NCI-H774 (cell line): ENCODE data around the gene SORBS2.

ENCODE experiments used
- DNase-seq: peaks from one replicate; lab custom pipeline; 2025; lab: John Stamatoyannopoulos, UW

The SORBS2 gene

GRCh38 chr4:185640811-185641675, 171.0 kb downstream of the SORBS2 start:
- peak; percentile 2 for DNase-seq

- no peak for DNase-seq
Measured at GRCh38 chr4:185638548-185639301, 173.3 kb downstream of the SORBS2 start.

- no peak for DNase-seq
Measured at GRCh38 chr4:185638093-185638492, 173.9 kb downstream of the SORBS2 start.

GRCh38 chr4:185637163-185637875, 174.7 kb downstream of the SORBS2 start:
- DNase-seq: no peak

GRCh38 chr4:185634066-185634652, 177.8 kb downstream of the SORBS2 start:
- no peak for DNase-seq

- no peak for DNase-seq
Measured at GRCh38 chr4:185626798-185627197, 185.2 kb downstream of the SORBS2 start.

GRCh38 chr4:185625503-185625902, 186.5 kb downstream of the SORBS2 start:
- no peak for DNase-seq

- no peak for DNase-seq
Measured at GRCh38 chr4:185624259-185624589, 187.8 kb downstream of the SORBS2 start.

- DNase-seq: no peak
Measured at GRCh38 chr4:185623444-185624258, 188.3 kb downstream of the SORBS2 start.

- DNase-seq: no peak
Measured at GRCh38 chr4:185608185-185608584, 203.8 kb downstream of the SORBS2 start.

- no peak for DNase-seq
Measured at GRCh38 chr4:185602397-185602796, 209.6 kb downstream of the SORBS2 start.

GRCh38 chr4:185600801-185601434, 211.1 kb downstream of the SORBS2 start:
- DNase-seq: no peak

- no peak for DNase-seq
Measured at GRCh38 chr4:185599553-185600243, 212.3 kb downstream of the SORBS2 start.

GRCh38 chr4:185598846-185599552, 213.0 kb downstream of the SORBS2 start:
- no peak for DNase-seq

- peak; percentile 53 for DNase-seq
Measured at GRCh38 chr4:185597532-185598188, 214.3 kb downstream of the SORBS2 start.

- no peak for DNase-seq
Measured at GRCh38 chr4:185592845-185593488, 219.0 kb downstream of the SORBS2 start.

GRCh38 chr4:185592438-185592837, 219.6 kb downstream of the SORBS2 start:
- no peak for DNase-seq

GRCh38 chr4:185591679-185592141, 220.3 kb downstream of the SORBS2 start:
- no peak for DNase-seq
